GM19324 (cell line): ENCODE data around the gene ENOX1.
"Not testable (repeated sequence)": the region's sequence is repeated elsewhere in the genome, so short reads cannot be mapped to it uniquely, and the experiment has no call there.

ENCODE experiments used
- ATAC-seq: cut with Tn5 transposase; IDR thresholded peaks from one replicate; pipeline ENCODE4 v1.9.1; 2021; ENCODE audit warnings: mild to moderate bottlenecking, moderate library complexity; ENCODE audit not compliant: unreplicated experiment, low FRiP score

ENOX1 gene

GRCh38 chr13:43464578-43465264 lies 322.1 kb downstream of the ENOX1 start:
- no peak for ATAC-seq

DNA sequence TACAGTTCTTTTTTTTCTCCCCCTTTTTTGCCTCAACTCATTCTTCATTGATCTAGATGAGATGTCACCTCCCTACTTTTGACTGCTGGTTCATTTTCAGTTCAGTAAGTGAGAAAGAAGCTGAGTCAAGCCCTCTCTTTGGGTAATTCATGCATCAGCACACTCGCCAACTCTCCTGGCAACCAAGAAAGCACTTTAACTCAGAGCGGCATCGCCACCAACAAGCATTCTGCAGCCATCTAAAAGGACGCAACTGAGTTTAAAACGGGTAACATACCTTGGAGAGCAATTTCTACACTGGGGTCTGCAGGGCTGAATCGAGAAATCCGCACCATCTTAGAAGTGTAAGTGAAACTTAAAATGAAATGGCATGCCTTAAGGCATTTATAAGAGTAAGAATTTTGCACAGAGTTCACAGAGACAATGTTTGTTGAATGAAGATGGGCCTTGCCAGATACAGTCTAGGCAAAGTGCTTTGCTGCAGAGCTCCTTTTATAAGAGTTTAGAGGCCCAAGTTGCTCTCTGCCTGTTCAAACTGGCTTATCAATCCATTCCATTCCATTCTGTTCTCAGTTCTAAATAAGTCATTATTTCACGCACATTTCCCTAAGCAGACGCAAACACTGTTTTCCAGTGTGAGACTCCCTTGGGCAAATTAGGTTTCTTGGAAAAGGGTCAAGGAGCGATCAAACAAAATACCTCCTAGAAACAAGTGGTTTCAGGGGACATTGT lies 338.0 kb downstream of the ENOX1 start:
- ATAC-seq = no peak

DNA sequence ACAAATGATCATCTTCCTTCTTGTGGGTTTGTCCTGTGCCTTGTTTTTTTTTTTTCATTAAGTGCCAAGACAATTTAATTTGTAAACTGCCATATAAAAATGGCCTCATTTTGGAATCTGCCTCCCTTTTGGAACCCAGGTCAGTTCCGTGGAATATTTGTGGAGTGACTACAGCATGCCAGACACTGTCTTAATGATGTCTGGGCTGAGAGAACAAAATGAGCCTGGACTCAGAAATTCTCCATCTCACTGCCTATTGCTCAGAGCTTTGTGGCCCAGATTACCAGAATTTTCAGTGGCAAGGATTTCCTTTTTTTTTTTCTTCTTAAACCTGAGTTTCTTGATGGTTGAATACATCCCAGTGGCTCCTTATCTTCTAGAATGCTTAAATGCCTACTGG lies 340.6 kb downstream of the ENOX1 start:
- ATAC-seq = no peak

- no peak for ATAC-seq
These were observed 341.1 kb downstream of the ENOX1 start for GRCh38 chr13:43445668-43446067.

- no peak for ATAC-seq
These were observed 342.7 kb downstream of the ENOX1 start for GRCh38 chr13:43444081-43444480.

- no peak for ATAC-seq
These were observed 344.8 kb downstream of the ENOX1 start for GRCh38 chr13:43441899-43442499.

DNA sequence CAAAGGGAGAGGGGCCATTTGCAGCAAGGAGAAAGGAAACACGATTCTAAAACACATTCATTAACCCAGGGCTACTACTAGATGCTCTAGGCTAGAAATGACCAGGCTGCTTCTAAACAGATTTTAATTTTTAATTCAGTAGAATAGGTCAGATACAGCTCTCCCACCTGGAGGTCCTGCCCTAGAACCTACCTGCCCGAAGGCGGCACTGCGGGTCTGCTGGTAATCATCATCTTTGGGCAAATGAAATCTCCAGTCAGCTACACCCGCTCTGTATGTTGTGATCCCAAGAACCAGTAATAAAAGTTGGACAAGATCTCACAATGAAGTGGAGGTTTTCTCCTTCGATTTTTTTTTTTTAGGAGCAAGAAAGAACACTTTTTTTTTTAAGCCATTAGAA lies 345.3 kb downstream of the ENOX1 start:
- ATAC-seq = no peak

DNA sequence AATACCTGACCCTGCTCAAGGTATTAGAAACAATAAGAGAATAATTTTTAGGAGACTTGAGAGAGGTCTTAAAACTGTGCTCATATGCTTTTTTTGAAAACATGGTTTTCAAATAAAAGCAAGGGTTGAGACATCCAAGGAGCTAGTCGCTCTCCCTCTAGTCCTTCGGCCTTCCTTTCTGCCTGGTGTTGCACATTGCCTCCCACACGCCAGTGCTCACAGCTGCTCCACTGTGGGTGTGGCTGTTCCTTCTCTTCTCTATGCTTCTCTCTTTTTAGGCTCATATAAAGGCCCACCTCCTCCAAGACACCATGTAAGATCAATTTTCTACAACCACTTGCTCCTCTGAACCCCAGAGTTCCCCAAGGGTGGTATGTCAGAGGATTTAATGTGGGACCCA lies 352.6 kb downstream of the ENOX1 start:
- no peak for ATAC-seq

GRCh38 chr13:43433691-43434141 lies 353.1 kb downstream of the ENOX1 start:
- no peak for ATAC-seq

DNA sequence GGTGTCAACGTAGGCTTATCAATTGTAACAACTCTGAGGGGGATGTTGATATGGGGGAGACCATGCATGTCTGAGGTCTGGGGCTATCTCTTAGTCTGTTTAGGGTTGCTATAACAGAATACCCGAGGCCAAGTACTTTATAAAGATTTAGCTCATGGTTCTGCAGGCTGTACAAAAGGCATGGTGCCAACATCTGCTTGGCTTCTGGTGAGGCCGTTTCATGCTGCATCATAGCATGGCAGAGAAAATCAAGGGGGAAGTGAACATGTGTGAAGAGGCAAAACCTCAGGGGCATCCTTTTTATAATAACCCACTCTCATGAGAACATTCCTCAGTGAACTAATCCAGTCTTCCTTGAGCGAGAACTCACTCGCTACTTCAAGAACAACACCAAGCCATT lies 353.8 kb downstream of the ENOX1 start:
- ATAC-seq = no peak

- ATAC-seq = no peak
These were observed 354.9 kb downstream of the ENOX1 start for GRCh38 chr13:43431841-43432240.

DNA sequence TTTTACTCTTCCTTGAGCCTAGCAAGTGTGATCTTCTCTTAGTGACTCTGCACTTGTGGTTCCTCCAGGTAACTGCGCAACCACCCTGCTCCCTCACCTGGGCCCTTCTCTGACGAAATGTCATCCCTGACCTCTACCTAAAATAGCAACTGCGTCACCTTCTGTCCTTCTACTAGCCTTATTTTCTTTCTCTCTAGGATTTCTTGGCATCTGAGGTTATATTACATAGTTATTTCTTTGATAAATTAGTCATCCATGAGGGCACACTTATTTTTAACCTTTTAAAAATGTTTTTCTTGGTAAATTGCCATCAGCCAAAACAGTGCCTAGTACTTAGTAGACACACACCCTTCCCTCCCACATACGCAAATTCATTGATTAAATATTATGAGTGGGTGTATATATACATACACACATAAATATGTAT lies 355.5 kb downstream of the ENOX1 start:
- ATAC-seq = no peak

GRCh38 chr13:43428545-43429296 lies 358.1 kb downstream of the ENOX1 start:
- no peak for ATAC-seq

GRCh38 chr13:43426355-43426754 lies 360.4 kb downstream of the ENOX1 start:
- no peak for ATAC-seq

- no peak for ATAC-seq
These were observed 361.5 kb downstream of the ENOX1 start for GRCh38 chr13:43425234-43425633.

DNA sequence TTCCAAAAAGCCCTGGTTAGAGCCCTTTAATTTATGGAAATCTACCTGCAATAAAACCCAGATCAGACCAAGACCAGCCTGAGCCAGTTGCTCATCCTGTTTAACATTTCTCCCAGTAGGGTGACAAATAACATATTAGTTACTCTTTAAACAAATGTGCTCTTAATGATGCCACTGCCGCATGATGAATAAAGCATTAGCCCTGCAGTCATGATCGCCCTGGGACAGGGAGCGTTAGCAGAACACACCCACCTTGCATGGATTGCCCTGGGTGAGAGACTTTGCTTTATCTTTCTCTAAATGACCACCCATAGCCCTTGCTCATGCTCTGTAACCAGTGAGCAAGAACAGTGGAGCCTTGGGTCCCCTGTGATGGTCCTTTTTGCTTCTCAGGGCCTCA lies 362.4 kb downstream of the ENOX1 start:
- ATAC-seq = no peak

DNA sequence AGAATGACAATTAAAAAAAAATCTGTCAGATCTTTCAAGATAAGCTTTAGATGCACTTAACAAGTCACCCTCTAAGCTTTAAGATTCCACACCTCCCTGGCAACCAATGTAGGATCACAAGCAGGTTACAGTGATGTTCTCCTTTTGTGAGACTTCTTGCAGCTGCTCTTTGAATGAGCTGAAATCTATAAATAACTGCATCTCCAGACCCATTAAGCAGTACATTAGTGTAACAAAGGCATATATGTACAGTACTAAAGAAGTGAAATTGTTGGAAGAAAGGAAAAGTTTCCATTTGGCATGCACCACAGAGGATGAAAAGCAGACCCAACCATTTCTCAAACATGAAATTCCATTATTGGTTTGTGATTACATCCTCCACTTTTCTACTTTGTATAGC lies 364.7 kb downstream of the ENOX1 start:
- no peak for ATAC-seq

- not testable (repeated sequence) for ATAC-seq
These were observed 369.9 kb downstream of the ENOX1 start for GRCh38 chr13:43416842-43417241.

- ATAC-seq = not testable (repeated sequence)
These were observed 370.4 kb downstream of the ENOX1 start for GRCh38 chr13:43416408-43416807.

DNA sequence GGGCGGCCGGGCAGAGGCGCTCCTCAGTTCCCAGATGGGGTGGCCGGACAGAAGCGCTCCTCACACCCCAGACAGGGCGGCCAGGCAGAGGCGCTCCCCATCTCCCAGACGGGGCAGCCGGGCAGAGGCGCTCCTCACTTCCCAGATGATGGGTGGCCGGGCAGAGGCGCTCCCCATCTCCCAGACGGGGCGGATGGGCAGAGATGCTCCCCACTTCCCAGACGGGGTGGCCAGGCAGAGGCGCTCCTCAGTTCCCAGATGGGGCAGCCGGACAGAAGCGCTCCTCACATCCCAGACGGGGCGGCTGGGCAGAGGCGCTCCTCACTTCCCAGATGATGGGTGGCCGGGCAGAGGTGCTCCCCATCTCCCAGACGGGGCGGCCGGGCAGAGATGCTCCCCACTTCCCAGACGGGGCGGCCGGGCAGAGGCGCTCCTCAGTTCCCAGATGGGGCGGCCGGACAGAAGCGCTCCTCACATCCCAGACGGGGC lies 370.8 kb downstream of the ENOX1 start:
- not testable (repeated sequence) for ATAC-seq

DNA sequence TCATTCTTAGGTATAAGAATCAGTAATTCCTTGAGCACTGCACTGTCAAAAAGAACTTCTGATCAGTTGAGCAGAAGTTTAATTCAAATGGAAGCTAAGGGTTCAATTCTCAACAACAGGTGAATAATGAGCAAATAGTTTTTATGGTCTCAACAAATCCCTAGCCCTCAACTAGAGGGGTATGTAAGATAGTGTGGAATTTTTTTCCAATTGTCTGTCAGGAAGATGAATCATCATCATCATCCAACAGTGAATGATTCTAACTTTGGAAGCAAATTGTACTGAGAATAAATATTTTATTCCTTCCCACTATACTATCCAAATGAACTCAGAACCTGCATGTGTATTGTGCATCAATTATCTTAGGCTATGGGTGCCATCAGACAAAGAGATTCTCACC lies 372.7 kb downstream of the ENOX1 start:
- ATAC-seq = no peak
